Islet precursor cell (in vitro differentiated cells): ENCODE data around the gene DRAP1.

Experiments
- DNase-seq: peaks from one replicate; pipeline ENCODE4 v3.0.0-alpha.2; 2018

Gene DRAP1, protein sequence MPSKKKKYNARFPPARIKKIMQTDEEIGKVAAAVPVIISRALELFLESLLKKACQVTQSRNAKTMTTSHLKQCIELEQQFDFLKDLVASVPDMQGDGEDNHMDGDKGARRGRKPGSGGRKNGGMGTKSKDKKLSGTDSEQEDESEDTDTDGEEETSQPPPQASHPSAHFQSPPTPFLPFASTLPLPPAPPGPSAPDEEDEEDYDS

DNA sequence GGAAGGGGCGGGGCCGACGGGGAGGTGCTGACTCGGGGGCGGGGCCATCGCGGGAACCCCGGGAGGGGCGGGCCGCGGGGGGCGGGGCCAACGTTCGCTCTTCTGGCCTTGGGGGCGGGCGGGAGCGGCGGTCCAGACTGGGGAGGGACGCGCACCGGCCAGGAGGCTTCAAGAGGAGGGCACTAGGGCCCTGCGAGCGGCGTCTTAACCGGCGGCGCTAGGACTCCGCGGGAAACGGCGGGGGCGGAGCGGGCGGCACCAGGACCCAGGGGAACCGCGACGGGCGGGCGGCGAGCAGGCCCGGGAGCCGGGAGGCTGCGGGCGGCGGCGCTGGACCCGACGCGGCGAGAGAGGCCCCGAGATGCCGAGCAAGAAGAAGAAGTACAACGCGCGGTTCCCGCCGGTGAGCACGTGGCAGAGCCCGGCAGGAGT lies at the start of gene DRAP1:
DRAP1 (plus strand) TSS at position 286 of the 432 bp plus-strand sequence; CDS start at position 362, 76 bp downstream.
- DNase-seq: peak; percentile 99

DNA sequence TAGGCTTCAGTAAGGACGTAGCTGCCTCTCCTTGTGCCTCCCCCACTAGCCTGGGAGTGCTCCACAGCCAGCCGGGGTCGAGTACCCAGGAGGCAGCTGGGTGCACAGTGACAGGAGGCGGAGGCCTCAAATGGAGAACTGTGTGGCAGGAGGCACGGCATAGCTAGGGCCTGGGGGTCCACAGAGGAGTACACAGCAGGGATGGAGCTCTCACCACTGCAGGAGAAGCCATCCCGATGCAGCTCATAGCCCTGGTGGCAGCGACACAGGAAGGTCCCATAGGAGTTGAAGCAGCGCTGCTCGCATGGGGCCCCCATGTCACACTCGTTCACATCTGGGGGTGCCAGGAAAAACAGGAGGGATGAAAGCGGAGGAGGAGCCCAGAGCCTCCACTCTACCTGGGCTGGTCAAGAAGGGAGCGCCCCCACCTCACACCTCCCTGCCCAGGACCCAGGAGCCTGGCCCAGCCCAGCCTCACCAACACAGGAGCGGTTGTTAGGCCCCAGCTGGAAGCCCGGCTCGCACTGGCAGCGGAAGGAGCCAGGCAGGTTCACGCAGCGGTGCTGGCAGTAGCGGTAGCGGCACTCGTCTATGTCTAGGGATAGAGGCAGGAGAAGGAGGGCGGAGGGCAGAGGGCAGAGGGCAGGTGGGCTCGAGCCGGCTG lies 49.5 kb upstream of the DRAP1 start:
- no peak for DNase-seq

DNA sequence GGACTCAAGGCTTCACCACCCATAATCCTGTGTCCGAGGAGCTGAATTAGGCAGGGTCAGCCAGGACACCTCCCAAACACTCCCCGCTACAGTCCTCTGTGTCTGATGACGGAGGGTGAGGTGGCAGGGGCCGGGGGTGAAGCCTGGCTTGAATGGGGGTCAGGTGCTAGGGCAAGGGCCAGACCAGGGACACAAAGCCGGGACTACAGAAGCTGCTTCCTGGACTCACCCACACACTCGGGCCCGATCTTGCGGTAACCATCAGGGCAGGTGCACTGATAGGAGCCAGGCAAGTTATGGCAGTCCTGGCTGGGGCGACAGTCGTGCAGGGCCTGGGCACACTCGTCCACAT lies 48.9 kb upstream of the DRAP1 start:
- DNase-seq: no peak

DNA sequence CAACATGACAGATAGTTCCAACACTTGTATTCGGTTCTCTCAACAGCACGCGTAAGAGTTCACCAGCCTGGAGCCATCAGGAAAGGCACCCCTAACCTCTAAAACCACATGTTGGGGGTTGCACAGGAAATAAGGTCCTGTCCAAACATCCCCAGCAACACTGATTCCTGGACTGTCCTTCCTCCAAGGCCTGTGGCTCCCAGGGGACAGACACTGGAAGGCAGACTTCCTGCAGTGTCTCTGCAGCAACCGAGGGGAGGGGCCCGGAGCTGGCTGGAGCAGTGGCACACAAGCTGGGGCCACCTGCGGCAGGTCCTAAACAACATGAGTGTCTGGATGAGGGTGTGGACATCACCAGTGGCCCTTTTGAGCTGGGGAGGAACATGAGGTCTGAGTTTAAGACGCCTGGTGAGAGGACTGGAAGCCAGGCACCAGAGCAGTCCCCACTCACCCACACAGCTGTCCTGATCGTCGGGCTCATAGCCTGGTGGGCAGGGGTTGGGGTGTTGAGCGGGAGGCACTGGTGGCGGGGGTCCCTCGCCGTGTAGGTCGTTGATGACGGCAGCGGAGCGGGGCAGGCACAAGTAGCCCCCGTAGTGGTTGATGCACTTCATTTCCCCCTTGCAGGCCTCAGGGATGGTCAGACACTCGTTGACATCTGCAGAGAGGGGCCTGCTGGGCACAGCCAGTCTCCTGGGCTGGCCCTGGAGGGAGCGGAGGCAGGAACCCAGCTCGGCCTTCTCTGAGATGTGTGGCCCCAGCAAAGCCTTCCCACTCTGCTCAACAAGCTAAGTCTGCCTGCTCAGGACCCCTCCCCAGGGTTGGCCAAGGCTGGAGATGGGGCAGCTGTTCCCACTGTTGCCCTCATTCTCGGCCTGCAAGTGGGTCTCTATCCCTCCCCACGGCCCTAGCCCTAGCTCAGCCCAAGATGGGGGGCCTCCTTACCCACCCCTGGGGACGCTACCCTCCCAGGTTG lies 48.2 kb upstream of the DRAP1 start:
- DNase-seq: no peak

DNA sequence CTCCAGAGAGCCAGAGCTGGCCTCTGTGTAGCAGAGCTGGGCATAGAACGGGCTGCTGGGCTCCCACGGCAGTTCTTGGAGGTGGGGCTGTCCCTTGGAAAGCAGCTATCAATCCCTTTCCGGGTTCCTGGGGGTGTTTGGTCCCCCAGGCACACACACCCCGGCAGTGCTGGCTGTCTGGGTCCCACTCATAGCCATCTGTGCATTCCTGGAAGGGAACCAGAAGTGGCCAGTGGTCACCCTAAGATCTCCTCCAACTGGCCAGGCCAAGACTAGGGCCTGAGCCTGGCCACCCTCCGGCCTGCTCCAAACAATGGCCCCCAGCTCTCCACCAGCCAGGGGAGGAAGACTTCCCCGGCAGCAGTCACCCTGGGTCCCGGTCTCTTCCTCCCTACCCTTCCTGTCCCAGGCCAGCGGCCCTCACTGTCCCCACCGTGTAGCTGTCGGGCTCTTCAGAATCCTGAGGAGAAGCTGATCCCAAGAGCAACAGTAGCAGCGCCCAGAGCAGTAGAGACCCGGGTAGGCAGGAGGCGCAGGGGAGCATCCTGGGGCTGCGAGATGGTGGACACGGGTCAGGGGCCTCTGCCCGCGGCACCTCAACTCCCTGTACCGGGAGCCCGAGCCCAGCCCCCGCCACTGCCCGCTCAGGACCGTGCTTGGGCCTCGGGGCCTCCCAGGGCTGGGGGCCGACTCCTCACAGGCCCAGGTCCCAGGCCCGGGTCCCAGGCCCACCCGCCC lies 47.2 kb upstream of the DRAP1 start:
- peak; percentile 78 for DNase-seq

DNA sequence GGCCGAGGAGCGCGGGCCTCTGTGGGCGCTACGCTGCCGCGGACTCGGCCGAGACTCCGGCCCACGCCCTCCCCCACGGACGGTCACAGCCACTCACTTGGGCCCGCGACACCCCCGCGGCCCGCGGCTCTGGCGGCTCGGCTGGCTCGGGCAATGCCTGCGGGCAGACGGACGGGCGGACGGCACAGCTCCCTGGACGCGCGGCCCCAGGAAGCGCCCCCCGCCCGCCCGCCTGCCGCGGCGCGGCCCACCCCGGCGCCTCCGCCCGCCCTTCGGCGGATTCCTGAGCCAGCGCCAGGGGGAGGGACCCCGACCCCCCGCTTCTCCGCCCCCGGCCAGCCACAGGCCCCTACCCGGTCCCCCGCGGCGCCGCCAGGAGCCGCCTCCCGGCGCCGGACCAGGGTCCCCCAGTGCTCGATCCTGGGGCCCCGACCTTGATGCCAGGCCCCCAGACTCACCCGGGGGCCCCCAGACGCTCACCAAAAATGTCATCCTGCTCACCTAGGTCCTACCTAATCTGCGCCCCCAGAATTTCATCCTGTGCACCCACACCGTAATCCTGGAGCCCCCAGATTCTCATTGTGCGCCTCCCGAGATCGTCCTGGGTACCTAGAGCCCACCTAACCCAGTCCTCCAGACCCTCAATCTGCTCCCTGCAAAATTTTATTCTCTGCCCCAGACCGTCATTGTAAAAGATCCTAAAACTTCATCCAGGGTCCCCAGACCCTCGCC lies 46.5 kb upstream of the DRAP1 start, which contains the start of gene EFEMP2:
EFEMP2 (minus strand) TSS at position 215 of the 732 bp plus-strand sequence. CDS start 446 bp downstream, outside the sequence.
- no peak for DNase-seq

DNA sequence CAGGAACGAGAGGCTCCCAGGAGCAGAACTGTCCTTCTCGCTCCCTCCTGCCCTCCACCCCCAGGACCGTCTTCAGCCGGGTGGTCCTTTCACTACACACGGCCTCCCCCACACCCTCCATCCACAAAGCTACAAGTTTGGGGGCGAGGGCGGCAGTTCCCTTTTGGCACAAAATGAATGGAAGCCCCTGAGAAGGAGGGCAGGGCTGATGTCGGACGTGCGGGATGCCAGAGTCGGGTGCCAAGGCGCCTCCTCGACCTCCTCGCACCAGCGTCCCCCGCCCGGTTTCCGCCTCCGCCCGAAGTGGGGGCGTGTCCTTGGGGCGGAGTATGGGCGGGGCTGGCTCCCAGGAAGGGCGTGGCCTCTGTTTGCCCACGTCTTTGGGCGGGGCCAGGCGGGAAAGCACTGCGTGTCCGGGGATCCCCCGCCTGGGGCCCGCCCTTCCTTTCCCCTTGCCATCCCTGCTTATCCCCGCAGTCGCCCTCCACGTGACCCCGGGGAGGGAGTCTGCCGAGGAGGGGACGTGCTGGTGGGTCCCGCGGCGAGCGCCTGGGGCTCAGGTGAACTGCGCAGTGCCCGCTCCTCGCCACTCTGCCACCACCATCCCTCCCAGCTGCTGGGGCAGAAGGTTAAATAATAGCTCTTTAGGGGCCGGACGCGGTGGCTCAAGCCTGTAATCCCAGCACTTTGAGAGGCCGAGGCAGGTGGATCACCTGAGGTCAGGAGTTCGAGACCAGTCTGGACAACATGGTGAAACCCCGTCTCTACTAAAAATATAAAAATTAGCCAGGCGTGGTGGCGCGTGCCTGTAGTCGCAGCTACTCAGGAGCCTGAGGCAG lies 45.7 kb upstream of the DRAP1 start:
- DNase-seq: peak; percentile 97

DNA sequence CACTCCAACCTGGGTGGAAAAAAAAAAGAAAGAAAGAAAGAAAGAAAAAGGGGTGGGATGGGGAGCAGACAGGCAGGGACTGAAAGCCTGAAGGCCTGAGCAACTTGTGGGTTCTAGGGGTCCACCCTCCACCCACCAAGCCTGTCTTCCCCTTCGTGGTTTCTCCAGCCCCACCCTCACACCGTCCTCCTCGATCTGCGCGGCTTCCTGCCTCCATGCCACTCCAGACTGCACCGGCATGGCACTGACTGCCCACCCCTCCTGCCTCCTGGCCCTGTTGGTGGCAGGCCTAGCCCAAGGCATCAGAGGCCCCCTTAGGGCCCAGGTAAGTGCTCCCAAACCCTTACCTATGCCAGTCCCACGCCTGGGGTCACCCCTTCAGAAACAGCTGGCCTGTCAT lies 39.6 kb upstream of the DRAP1 start, which contains the start of gene CTSW:
CTSW (plus strand) TSS at position 221 of the 400 bp plus-strand sequence; CDS start at position 239, 18 bp downstream.
- no peak for DNase-seq

DNA sequence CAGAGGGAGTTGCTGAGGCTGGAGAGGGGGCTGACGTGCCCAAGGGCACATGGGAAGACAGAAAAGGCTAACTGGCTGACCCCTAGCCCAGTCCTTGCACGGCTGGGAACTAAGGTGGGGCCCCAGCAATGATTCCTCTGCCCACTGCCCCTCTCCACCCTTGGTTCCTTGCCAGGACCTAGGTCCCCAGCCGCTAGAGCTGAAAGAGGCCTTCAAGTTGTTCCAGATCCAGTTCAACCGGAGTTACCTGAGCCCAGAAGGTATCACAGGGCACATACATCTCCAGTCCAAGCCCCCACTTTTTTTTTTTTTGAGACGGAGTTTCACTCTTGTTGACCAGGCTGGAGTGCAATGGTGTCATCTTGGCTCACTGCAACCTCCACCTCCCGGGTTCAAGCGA lies 39.2 kb upstream of the DRAP1 start:
- DNase-seq: no peak

DNA sequence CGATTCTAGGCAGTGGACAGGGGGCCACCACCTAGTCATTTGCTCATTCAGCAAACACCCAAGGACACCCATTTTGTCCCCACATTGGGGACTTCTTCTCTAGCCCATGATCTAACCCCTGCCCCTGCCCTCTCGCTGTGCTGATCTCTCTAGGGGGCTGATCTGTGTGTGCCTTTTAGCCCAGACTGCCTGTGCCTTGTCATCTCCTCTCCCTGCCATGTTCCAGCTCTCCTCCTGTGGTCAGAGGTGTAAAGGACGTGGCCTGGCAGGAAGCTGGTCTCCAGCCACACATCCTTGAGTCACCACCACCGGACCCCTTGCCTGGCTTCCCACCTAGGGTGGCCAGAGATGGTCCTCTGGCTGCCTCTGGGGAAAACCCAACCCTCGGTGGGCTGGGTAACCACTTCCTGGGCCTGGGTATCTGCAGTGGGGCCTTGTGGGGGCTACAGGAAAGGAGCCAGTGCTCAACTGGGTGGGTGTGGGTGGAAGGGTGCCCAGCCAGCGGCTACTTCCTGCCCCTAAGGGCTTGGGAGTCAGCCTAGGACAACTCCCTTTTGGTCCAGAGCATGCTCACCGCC lies 38.3 kb upstream of the DRAP1 start:
- DNase-seq: no peak

DNA sequence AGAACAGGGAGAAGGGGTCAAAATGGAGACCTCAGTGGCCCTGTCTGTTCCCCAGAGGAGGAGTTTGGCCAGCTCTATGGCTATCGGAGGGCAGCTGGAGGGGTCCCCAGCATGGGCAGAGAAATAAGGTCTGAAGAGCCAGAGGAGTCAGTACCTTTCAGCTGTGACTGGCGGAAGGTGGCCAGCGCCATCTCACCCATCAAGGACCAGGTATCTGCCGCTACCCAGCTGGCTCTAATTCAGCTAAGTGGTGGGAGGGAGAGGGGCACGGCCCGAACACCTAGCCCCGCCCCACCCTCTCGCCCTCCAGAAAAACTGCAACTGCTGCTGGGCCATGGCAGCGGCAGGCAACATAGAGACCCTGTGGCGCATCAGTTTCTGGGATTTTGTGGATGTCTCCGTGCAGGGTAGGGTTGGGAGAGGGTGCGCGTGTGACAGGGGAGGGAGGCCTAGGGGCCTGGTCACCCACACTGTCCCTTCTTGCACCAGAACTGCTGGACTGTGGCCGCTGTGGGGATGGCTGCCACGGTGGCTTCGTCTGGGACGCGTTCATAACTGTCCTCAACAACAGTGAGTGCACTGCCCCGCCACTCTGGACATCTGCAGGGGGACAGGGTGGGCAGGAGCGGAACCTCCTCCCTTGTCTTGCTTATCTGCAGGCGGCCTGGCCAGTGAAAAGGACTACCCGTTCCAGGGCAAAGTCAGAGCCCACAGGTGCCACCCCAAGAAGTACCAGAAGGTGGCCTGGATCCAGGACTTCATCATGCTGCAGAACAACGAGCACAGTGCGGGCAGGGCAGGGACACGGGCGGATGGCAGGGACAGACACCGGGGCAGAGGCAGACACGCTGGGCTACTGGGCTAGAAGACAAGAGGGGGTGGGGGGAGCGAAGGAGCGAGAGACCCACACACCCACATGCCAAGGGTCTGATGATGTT lies 36.8 kb upstream of the DRAP1 start:
- no peak for DNase-seq

DNA sequence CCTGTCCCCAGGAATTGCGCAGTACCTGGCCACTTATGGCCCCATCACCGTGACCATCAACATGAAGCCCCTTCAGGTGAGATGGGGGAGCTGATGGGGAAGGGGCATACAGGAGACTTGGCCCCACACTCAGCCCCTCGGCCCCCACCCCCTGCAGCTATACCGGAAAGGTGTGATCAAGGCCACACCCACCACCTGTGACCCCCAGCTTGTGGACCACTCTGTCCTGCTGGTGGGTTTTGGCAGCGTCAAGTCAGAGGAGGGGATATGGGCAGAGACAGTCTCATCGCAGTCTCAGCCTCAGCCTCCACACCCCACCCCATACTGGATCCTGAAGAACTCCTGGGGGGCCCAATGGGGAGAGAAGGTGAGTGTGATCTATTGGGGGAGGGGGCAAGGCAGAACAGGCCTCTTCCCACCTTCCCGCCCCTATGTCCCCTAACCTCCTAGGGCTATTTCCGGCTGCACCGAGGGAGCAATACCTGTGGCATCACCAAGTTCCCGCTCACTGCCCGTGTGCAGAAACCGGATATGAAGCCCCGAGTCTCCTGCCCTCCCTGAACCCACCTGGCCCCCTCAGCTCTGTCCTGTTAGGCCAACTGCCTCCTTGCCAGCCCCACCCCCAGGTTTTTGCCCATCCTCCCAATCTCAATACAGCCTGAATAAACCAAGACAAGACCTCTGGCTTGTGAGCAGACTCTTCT lies 36.0 kb upstream of the DRAP1 start:
- DNase-seq: no peak

DNA sequence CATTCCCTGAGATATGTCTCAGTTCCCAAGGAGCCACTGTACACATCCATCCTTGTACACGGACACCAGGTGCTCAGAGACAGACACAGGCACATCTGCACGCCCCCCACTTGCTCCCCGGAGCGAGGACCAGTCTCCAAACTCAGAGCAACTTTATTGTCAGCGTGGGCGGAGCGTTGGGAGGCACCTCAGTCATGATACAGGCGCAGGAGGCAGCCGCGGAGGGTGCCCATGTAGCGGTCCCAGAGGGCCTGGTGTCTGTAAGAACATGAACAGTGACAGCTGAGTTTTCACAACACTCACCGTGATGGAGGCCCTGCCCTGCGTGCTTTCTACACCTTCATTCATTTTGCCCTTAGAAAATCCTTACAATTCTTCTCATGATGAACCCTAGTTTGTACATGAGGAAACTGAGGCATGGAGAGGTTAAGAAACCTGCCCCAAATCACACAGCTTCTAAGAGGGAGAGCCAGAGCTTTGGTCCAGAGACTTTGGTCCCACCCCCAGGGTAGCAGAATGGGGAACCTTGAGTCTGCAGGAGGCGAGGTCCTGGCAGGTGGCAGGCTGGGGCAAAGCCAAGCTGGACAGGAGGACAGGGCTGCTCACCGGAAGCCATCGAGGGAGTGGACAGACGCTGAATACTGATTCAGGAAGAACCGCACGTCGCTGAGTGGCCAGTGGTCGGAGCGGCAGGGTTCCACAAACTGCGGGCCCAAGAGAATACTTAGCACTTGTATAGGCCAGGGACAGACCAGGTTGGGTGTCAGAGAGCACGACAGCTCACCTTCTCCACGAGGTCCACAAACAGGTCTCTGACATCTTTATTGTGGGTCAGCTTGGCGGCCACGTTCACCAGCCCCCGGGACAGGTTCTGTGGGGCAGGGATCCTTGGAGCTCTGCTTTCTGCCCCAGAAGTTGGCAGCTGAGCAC lies 35.2 kb upstream of the DRAP1 start:
- DNase-seq: no peak

DNA sequence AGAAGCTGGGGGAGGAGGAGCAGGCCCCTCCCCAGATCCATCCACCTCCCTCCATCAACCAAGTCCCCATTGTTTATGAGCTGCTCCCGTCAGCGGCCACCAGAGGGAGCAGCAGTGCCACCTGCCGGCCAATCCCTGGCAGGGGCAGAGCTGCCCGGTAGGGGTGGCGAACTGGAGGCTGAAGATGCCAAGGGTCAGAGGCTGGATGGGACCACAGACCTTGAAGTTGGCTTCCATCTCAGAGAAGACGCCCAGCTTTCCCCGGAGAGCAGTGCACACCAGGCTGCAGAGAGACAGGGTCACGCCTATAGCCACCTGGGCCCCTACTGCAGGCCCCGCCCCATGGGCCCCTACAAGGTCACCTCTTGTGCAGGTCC lies 34.5 kb upstream of the DRAP1 start:
- DNase-seq: peak; percentile 86

DNA sequence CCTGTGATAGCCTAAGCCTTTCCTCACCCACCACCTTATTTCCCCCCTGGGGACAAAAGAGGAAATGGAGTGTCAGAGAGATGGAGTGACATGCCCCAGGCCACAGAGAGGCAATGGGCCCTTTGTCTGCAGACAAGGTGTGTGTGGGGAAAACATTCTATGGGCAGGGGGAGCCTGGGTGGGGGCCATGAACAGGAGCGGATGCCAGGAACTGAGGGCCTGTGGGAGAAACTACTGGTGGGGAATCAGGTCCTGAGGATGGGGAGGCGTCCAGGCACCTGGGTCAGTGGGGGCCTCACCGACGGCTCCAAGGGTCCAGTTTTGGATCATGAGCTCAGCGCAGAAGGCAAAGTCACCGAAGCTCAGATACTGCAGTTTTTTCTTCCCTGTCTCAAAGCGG lies 34.0 kb upstream of the DRAP1 start:
- DNase-seq: no peak

DNA sequence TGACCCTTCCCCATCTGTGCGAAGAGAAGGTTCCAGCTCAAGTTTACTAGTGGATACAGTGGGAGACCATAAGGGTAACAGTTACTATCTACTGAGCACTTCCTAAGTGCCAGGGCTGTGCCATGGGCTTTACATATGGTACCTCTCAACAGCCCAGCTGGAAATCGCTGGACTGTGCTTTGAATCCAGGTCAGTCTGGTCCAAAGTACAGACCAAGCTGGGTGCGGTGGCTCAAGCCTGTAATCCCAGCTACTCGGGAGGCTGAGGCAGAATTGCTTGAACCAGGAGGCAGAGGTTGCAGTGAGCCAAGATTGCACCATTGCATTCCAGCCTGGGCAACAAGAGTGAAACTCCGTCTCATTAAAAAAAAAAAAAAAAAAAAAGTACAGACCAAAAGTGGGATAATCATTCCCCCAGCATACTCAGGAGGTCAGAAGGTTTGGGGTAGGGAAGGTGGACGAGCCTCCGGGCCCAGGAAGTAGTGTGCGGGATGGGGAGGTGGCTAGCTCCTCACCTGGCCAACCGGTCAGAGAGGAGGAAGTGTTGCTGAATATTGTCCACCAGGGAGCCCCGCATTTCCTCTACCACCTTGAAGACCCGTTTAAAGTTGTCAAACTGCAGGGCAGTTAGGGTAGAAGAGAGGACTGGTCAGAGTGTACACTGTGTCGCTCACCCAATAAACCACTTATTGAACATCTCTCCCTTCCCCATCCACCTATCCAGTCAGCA lies 33.3 kb upstream of the DRAP1 start:
- no peak for DNase-seq
